Measurements from ENCODE around the gene FBXO28.

The FBXO28 gene

GRCh38 chr1:224096773-224097172, 17.1 kb upstream of the FBXO28 start:
- no peak for DNase-seq

- DNase-seq, result no peak
These were observed 15.9 kb upstream of the FBXO28 start for GRCh38 chr1:224098007-224098406.

- peak in 1 of 2 experiments; percentile 47 for DNase-seq
These were observed 7.2 kb upstream of the FBXO28 start for GRCh38 chr1:224106568-224107281.

GRCh38 chr1:224107282-224107625, 6.7 kb upstream of the FBXO28 start:
- no peak for DNase-seq

GRCh38 chr1:224108991-224109390, 4.9 kb upstream of the FBXO28 start:
- DNase-seq, result no peak

GRCh38 chr1:224109981-224110380, 3.9 kb upstream of the FBXO28 start:
- DNase-seq, result no peak

- no peak for DNase-seq
These were observed 906 bp upstream of the FBXO28 start for GRCh38 chr1:224113005-224113404.

GRCh38 chr1:224113545-224113917, 380 bp upstream of the FBXO28 start:
- no peak for DNase-seq

GRCh38 chr1:224114787-224115175, 870 bp downstream of the FBXO28 start:
- no peak for DNase-seq

GRCh38 chr1:224116131-224116530, 2.2 kb downstream of the FBXO28 start:
- DNase-seq, result peak; percentile 24 to 67

- no peak for DNase-seq
These were observed 4.8 kb downstream of the FBXO28 start for GRCh38 chr1:224118688-224119087.

GRCh38 chr1:224123136-224123535, 9.2 kb downstream of the FBXO28 start:
- no peak for DNase-seq

GRCh38 chr1:224124220-224124619, 10.3 kb downstream of the FBXO28 start:
- DNase-seq, result no peak

- no peak for DNase-seq
These were observed 14.3 kb downstream of the FBXO28 start for GRCh38 chr1:224127925-224128819.

GRCh38 chr1:224131253-224131652, 17.3 kb downstream of the FBXO28 start:
- no peak for DNase-seq

GRCh38 chr1:224132901-224133300, 19.0 kb downstream of the FBXO28 start:
- DNase-seq, result no peak

- no peak for DNase-seq
These were observed 19.9 kb downstream of the FBXO28 start for GRCh38 chr1:224133741-224134299.

- DNase-seq, result no peak
These were observed 23.6 kb downstream of the FBXO28 start for GRCh38 chr1:224137518-224137917.

- no peak for DNase-seq
These were observed 24.3 kb downstream of the FBXO28 start for GRCh38 chr1:224138198-224138597.

GRCh38 chr1:224141693-224142092, 27.8 kb downstream of the FBXO28 start:
- no peak for DNase-seq

GRCh38 chr1:224149709-224150108, 35.8 kb downstream of the FBXO28 start:
- DNase-seq, result no peak

GRCh38 chr1:224151117-224151516, 37.2 kb downstream of the FBXO28 start:
- no peak for DNase-seq

GRCh38 chr1:224157316-224157715, 43.4 kb downstream of the FBXO28 start:
- no peak for DNase-seq

GRCh38 chr1:224159541-224159940, 45.6 kb downstream of the FBXO28 start:
- no peak for DNase-seq

All from NCI-H446 (cell line).